ENCODE measurements around the gene BCL2. TPM values are rescaled to one million over a fixed set of nuclear protein-coding genes. Genes with fewer than 3 reads are reported as not detected.

The BCL2 gene
- polyA plus RNA-seq, 1 of the 3 experiments (the other 2 are of a cell fraction) = 1.5 TPM

DNA sequence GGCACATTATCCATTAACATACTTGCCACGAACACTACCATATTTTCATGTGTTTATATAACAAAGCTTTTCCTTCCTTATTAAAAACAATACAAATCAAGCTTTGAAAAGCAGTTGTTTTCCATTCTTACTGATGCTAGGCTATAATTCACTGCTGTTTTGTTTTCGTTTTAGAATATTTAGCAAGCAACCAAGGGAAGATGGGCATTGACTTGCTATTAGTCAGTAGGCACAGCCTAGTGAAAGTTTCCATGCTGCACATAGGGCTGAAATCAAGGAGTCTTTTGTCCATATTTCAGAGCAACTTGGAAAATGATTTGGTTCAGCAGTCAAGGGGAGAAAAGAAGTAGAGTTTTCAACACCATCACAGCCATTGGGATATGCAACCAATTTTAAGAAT is 31.3 kb downstream of the BCL2 start:
- H3K79me2 ChIP-seq (ENCODE audit: insufficient read depth) = no peaks in the 10 kb centered on the region
- ChIA-PET POLR2A (no interaction called here), CTCF (interaction anchor here (1.1 to 1.3 kb wide), 2 partner anchors 18 to 29 kb away, joined by 3 read pairs; no protein-coding TSS in a partner anchor)
- H3K9me3 ChIP-seq = no peaks in the 10 kb centered on the region
- H3K4me1 ChIP-seq (ENCODE audit: control insufficient read depth in 1 of 2, insufficient read depth in 2 of 2, low read depth in 1 of 2, low read length in 1 of 2) = peaks cover 0 to 14% of the 10 kb centered on the region in 2 experiments; a peak in 1 of 4 replicates
- H4K20me1 ChIP-seq (ENCODE audit: insufficient read depth) = no peaks in the 10 kb centered on the region
- no peak overlapping the region for H3K4me3 ChIP-seq (ENCODE audit: low read depth in 2 of 2, low read length in 1 of 2)
- TF ChIP-seq SMC3 (IDR thresholded peaks at IDR 0.05; ENCODE audit: low read depth, low read length) = no peak
- TF ChIP-seq NFIC (IDR thresholded peaks at IDR 0.05; ENCODE audit: borderline replicate concordance) = no peak
- TF ChIP-seq MEF2A (IDR thresholded peaks at IDR 0.05; ENCODE audit: borderline replicate concordance, low read depth) = no peak
- TF ChIP-seq, protein P1, sequence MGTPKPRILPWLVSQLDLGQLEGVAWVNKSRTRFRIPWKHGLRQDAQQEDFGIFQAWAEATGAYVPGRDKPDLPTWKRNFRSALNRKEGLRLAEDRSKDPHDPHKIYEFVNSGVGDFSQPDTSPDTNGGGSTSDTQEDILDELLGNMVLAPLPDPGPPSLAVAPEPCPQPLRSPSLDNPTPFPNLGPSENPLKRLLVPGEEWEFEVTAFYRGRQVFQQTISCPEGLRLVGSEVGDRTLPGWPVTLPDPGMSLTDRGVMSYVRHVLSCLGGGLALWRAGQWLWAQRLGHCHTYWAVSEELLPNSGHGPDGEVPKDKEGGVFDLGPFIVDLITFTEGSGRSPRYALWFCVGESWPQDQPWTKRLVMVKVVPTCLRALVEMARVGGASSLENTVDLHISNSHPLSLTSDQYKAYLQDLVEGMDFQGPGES (IDR thresholded peaks at IDR 0.05; ENCODE audit: low read depth, low read length) = no peak
- TF ChIP-seq FOSL2 (IDR thresholded peaks at IDR 0.05; ENCODE audit: borderline replicate concordance, low read depth) = no peak
- TF ChIP-seq, protein P2, sequence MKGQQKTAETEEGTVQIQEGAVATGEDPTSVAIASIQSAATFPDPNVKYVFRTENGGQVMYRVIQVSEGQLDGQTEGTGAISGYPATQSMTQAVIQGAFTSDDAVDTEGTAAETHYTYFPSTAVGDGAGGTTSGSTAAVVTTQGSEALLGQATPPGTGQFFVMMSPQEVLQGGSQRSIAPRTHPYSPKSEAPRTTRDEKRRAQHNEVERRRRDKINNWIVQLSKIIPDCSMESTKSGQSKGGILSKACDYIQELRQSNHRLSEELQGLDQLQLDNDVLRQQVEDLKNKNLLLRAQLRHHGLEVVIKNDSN (IDR thresholded peaks at IDR 0.05; ENCODE audit: borderline replicate concordance, low read depth) = no peak
- H3K27me3 ChIP-seq (ENCODE audit: insufficient read depth) = no peaks in the 10 kb centered on the region
- no peaks in the 10 kb centered on the region for H3F3A ChIP-seq (replicated peaks; ENCODE audit: insufficient read depth)
- no peak for DNase-seq
- no peaks in the 10 kb centered on the region for H3K9me2 ChIP-seq
- no peak overlapping the region for H3K9ac ChIP-seq
- WGBS (ENCODE audit: low lambda C conversion rate) = 77% methylated on average over 2 of the region's 2 CpGs
- H3K4me2 ChIP-seq = no peak overlapping the region
- no peaks in the 10 kb centered on the region for H3K36me3 ChIP-seq (replicated peaks in 1 of 2; ENCODE audit: control insufficient read depth in 1 of 2, insufficient read depth in 2 of 2, low read length in 1 of 2)
- H2AFZ ChIP-seq (ENCODE audit: low read depth) = no peak overlapping the region
- no peak overlapping the region for H3K27ac ChIP-seq (ENCODE audit: low read depth in 2 of 2, low read length in 1 of 2)

DNA sequence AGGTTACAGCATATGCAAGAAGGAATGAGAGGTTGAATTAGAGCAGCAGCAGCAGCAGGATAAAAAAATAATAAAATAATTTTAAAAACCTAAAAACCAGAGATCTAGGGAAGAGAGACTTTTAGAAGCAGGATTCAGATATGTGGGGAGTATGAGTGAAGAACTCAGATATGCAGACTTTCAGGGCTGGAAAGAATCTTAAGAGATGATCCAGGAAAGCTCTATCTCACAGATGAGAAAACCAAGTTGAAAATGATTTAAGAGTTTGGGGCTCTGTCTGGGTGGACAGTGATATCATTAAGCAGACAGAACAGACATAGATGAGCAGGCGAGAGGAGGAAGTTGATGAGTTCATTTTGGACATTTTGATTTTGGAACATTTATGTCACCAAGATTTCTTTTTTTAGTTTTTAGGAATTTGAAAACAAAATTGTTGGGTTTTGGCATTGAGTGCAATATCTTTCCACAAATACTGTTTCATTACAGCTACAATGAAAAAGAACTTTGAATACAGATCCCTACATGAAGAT is 31.8 kb downstream of the BCL2 start:
- Histone ChIP-seq H3K9me2 (no peaks in the 10 kb centered on the region), H4K20me1 (ENCODE audit: insufficient read depth) (no peaks in the 10 kb centered on the region), H3K4me3 (ENCODE audit: low read depth in 2 of 2, low read length in 1 of 2) (no peak overlapping the region), H3K9ac (no peak overlapping the region), H3K36me3 (replicated peaks in 1 of 2; ENCODE audit: control insufficient read depth in 1 of 2, insufficient read depth in 2 of 2, low read length in 1 of 2) (no peaks in the 10 kb centered on the region), H3F3A (replicated peaks; ENCODE audit: insufficient read depth) (no peaks in the 10 kb centered on the region), H3K4me2 (no peak overlapping the region), H3K27ac (ENCODE audit: low read depth in 2 of 2, low read length in 1 of 2) (no peak overlapping the region), H3K27me3 (ENCODE audit: insufficient read depth) (no peaks in the 10 kb centered on the region), H3K9me3 (no peaks in the 10 kb centered on the region), H3K4me1 (ENCODE audit: control insufficient read depth in 1 of 2, insufficient read depth in 2 of 2, low read depth in 1 of 2, low read length in 1 of 2) (peaks cover 0 to 14% of the 10 kb centered on the region in 2 experiments; a peak in 1 of 4 replicates), H2AFZ (ENCODE audit: low read depth) (no peak overlapping the region), H3K79me2 (ENCODE audit: insufficient read depth) (no peaks in the 10 kb centered on the region)
- no peak for TF ChIP-seq GATA2 (CRISPR knock-in tag; IDR thresholded peaks at IDR 0.05)
- no peak for TF ChIP-seq POLR2AphosphoS5 (IDR thresholded peaks at IDR 0.05; ENCODE audit: low read depth, low read length)
- TF ChIP-seq, protein P3, sequence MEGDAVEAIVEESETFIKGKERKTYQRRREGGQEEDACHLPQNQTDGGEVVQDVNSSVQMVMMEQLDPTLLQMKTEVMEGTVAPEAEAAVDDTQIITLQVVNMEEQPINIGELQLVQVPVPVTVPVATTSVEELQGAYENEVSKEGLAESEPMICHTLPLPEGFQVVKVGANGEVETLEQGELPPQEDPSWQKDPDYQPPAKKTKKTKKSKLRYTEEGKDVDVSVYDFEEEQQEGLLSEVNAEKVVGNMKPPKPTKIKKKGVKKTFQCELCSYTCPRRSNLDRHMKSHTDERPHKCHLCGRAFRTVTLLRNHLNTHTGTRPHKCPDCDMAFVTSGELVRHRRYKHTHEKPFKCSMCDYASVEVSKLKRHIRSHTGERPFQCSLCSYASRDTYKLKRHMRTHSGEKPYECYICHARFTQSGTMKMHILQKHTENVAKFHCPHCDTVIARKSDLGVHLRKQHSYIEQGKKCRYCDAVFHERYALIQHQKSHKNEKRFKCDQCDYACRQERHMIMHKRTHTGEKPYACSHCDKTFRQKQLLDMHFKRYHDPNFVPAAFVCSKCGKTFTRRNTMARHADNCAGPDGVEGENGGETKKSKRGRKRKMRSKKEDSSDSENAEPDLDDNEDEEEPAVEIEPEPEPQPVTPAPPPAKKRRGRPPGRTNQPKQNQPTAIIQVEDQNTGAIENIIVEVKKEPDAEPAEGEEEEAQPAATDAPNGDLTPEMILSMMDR (IDR thresholded peaks at IDR 0.05) = no peak
- TF ChIP-seq, protein P4, sequence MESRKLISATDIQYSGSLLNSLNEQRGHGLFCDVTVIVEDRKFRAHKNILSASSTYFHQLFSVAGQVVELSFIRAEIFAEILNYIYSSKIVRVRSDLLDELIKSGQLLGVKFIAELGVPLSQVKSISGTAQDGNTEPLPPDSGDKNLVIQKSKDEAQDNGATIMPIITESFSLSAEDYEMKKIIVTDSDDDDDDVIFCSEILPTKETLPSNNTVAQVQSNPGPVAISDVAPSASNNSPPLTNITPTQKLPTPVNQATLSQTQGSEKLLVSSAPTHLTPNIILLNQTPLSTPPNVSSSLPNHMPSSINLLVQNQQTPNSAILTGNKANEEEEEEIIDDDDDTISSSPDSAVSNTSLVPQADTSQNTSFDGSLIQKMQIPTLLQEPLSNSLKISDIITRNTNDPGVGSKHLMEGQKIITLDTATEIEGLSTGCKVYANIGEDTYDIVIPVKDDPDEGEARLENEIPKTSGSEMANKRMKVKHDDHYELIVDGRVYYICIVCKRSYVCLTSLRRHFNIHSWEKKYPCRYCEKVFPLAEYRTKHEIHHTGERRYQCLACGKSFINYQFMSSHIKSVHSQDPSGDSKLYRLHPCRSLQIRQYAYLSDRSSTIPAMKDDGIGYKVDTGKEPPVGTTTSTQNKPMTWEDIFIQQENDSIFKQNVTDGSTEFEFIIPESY (IDR thresholded peaks at IDR 0.05; ENCODE audit: borderline replicate concordance, low read depth) = no peak
- no peak for TF ChIP-seq SMC3 (IDR thresholded peaks at IDR 0.05; ENCODE audit: low read depth, low read length)
- TF ChIP-seq TCF12 (IDR thresholded peaks at IDR 0.05) = no peak
- TF ChIP-seq TEAD4 (IDR thresholded peaks at IDR 0.05; ENCODE audit: borderline replicate concordance, insufficient read depth) = no peak
- TF ChIP-seq ELF1 (IDR thresholded peaks at IDR 0.05) = no peak
- TF ChIP-seq TAF1 (IDR thresholded peaks at IDR 0.05; ENCODE audit: borderline replicate concordance, low read depth, low read length) = no peak
- no peak for TF ChIP-seq NRF1 (IDR thresholded peaks at IDR 0.05; ENCODE audit: low read depth, low read length)
- TF ChIP-seq, protein P5, sequence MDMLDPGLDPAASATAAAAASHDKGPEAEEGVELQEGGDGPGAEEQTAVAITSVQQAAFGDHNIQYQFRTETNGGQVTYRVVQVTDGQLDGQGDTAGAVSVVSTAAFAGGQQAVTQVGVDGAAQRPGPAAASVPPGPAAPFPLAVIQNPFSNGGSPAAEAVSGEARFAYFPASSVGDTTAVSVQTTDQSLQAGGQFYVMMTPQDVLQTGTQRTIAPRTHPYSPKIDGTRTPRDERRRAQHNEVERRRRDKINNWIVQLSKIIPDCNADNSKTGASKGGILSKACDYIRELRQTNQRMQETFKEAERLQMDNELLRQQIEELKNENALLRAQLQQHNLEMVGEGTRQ (IDR thresholded peaks at IDR 0.05; ENCODE audit: borderline replicate concordance, low read depth, low read length) = no peak
- TF ChIP-seq, protein P6, sequence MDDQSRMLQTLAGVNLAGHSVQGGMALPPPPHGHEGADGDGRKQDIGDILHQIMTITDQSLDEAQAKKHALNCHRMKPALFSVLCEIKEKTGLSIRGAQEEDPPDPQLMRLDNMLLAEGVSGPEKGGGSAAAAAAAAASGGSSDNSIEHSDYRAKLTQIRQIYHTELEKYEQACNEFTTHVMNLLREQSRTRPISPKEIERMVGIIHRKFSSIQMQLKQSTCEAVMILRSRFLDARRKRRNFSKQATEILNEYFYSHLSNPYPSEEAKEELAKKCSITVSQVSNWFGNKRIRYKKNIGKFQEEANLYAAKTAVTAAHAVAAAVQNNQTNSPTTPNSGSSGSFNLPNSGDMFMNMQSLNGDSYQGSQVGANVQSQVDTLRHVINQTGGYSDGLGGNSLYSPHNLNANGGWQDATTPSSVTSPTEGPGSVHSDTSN (IDR thresholded peaks at IDR 0.05) = no peak
- no peak for TF ChIP-seq RFX5 (IDR thresholded peaks at IDR 0.05; ENCODE audit: low read length)
- no peak for TF ChIP-seq RAD21 (IDR thresholded peaks at IDR 0.05; ENCODE audit: low read length)
- ChIA-PET CTCF (interaction anchor here (0.7 to 1.1 kb wide), 2 partner anchors 17 to 138 kb away, joined by 3 read pairs; no protein-coding TSS in a partner anchor), POLR2A (no interaction called here)
- DNase-seq = no peak
- 79% methylated on average over 1 of the region's 1 CpG for WGBS (ENCODE audit: low lambda C conversion rate)

All from SK-N-SH (cell line).